ENCODE results near the gene PNMA1.

The PNMA1 gene

DNA sequence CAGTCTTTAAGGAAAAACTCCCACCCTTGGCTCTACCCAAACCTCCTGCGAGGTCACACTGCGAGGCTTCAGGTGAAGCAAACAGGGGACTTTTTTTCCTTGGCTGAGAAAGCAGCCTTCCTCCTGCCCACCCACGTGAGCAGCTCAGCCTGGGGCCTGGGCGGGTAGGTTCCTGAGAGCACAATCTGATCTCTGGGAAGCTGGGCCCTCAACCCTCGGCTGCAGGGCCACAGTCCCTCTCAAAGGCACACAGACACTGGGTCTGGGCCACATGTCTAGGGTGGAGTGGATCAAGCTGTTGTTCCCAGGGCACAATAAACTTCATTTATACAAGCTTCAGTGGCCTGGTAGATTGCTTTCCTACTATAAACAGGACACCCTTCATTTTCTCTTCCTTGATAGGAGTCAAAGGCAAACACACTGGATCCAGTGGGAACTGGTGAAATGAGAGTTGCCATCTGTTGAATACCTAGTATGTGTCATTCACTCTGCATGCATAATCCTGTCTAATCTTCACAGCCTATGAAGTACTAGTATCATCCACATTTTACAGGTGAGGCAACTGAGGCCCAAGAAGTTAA, 41.3 kb upstream of the PNMA1 start:
- Mint-ChIP-seq H3K27me3 (no peaks in the 10 kb centered on the region), H3K4me1 (peaks cover 88% of the 10 kb centered on the region), H3K27ac (ENCODE audit: low read depth) (peak overlapping the region; percentile 98), H3K36me3 (ENCODE audit: insufficient read depth) (peaks cover 30% of the 10 kb centered on the region), H3K4me3 (peak overlapping the region; percentile 89), H3K9me3 (no peaks in the 10 kb centered on the region)
- ATAC-seq (replicated peaks; ENCODE audit: extremely low read depth, poor library complexity, severe bottlenecking) (no peak), DNase-seq (ENCODE audit: low spot score in 2 of 2) (no peak)

DNA sequence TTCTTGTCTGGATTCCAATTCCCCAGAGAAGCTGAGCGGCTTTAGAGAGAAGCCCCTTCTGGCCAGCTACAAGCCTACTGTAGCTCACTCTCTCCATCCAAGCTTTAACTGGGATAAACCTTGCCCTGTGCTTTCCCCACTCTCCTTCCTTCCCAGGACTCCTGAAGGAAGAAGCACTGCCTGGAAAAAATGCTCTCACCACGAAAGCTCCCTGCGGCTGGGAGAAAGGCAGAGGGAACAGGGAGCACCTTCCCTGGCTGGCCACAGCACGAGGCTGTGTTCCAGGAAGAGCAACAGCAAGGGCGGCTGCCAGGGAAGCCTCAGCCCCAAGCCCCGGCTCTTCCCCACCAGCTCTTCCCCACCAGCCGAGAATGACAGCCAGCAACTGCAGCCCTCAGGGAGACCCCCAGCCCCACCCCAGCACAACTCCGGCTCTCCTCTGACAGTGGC, 40.8 kb upstream of the PNMA1 start:
- peaks cover 26% of the 10 kb centered on the region for H3K36me3 Mint-ChIP-seq (ENCODE audit: insufficient read depth)
- DNase-seq (ENCODE audit: low spot score in 2 of 2) = no peak

DNA sequence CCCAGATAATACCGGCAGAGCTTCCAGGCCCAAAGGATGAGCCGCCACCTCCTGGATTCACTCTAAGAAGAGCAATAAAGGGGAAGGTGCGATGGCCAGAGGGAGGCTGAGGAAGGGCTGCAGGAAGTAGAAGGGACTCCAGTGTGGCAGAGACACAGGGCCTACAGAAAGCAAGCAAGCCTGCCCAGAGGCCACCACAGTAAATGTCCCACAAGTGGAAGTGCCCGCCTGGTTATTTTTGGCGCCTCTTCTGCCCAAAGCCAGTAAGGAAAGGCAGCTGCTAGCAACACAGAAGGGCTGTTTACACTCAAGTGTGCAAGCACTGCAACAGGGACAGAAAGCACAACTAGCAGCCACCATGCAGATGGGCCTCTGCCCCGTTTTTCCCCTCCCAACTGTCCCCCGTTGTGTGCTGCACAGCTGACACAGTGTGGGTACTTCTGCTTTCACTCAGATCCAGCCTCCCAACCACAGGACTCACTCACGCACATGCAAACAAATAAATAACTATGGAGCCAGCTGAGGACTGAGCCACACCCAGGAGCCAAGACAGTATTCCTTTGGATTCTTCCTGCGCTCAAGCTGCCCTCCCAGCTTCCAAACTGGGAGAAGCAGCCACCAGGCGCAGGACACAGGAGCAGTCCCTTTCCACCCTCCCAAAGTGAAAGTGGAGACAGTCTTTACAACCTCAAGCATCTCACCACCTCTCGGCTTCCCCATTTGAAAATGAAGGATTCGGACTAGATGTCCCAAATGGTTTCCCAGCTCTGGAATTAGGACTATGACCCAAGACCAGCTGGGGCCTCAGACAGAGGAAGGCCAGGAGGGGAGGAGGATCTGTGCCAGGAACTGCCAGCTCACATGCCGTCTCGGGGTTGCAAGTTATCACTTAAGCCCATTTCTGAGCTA, 40.0 kb upstream of the PNMA1 start:
- Mint-ChIP-seq H3K4me1 (peaks cover 95% of the 10 kb centered on the region), H3K36me3 (ENCODE audit: insufficient read depth) (peaks cover 25% of the 10 kb centered on the region), H3K4me3 (peak overlapping the region; percentile 89), H3K9me3 (no peaks in the 10 kb centered on the region), H3K27me3 (no peaks in the 10 kb centered on the region), H3K27ac (ENCODE audit: low read depth) (peak overlapping the region; percentile 98)
- ATAC-seq (replicated peaks; ENCODE audit: extremely low read depth, poor library complexity, severe bottlenecking) (peak; percentile 29), DNase-seq (ENCODE audit: low spot score in 2 of 2) (no peak)

More for the DNA sequence above, 40.8 kb upstream of the PNMA1 start:
- Mint-ChIP-seq H3K4me3 (peak overlapping the region; percentile 89), H3K9me3 (no peaks in the 10 kb centered on the region), H3K27ac (ENCODE audit: low read depth) (peak overlapping the region; percentile 98), H3K27me3 (no peaks in the 10 kb centered on the region), H3K4me1 (peaks cover 88% of the 10 kb centered on the region)
- ATAC-seq (replicated peaks; ENCODE audit: extremely low read depth, poor library complexity, severe bottlenecking) = no peak

DNA sequence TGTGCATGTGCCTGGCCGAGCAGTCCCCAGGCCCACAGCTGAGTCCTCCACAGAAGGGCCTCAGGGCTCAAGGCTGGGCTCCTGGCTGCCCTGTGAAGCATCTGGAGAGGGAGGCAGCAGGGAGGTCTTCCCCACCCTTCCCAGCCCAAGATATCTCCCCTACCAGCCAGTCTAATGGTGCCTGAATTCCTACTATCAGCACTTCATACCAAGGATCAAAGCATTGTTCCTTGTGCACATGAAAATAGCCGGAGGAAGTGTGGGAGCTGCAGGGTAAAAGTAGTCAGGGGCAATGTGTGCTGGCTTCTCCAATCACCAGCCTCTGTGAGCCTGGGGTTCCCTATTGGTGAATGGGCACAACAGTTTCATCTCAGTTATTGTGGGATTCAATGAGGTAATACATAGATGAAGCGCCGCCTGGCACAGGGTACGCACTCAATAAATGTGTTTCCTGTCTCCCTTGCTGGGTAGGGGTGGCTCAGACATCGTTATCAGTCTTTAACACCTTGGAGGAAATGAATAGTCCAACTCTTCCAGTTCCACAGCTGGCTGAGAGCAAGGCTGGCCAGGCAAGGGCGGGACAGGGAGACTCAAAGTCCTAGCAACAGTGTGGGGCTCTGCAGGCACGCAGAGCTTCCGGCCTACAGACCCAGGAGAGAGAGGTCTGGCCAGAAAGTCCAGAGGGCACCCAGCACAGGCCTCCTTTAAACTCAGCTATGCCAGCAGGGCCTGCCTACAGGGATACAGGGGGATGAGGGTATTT, 39.1 kb upstream of the PNMA1 start:
- Mint-ChIP-seq H3K27ac (ENCODE audit: low read depth) (peak overlapping the region; percentile 98), H3K9me3 (no peaks in the 10 kb centered on the region), H3K27me3 (no peaks in the 10 kb centered on the region), H3K4me1 (peaks cover 99% of the 10 kb centered on the region), H3K4me3 (peak overlapping the region; percentile 89), H3K36me3 (ENCODE audit: insufficient read depth) (peaks cover 20% of the 10 kb centered on the region)
- ATAC-seq (replicated peaks; ENCODE audit: extremely low read depth, poor library complexity, severe bottlenecking) = peak; percentile 42
- no peak for DNase-seq (ENCODE audit: low spot score in 2 of 2)

GRCh38 chr14:73752297-73752992, 38.3 kb upstream of the PNMA1 start:
- peaks cover 18% of the 10 kb centered on the region for H3K36me3 Mint-ChIP-seq (ENCODE audit: insufficient read depth)
- no peaks in the 10 kb centered on the region for H3K9me3 Mint-ChIP-seq
- ATAC-seq (replicated peaks; ENCODE audit: extremely low read depth, poor library complexity, severe bottlenecking) = peak; percentile 53
- H3K27me3 Mint-ChIP-seq = no peaks in the 10 kb centered on the region
- H3K4me1 Mint-ChIP-seq = peaks cover 99% of the 10 kb centered on the region
- DNase-seq (ENCODE audit: low spot score in 2 of 2) = no peak
- H3K27ac Mint-ChIP-seq (ENCODE audit: low read depth) = peak overlapping the region; percentile 98
- H3K4me3 Mint-ChIP-seq = peak overlapping the region; percentile 89

GRCh38 chr14:73751157-73751691, 37.0 kb upstream of the PNMA1 start:
- peaks cover 97% of the 10 kb centered on the region for H3K4me1 Mint-ChIP-seq
- peak overlapping the region; percentile 98 for H3K27ac Mint-ChIP-seq (ENCODE audit: low read depth)
- H3K4me3 Mint-ChIP-seq = peak overlapping the region; percentile 89
- DNase-seq (ENCODE audit: low spot score in 2 of 2) = no peak
- ATAC-seq (replicated peaks; ENCODE audit: extremely low read depth, poor library complexity, severe bottlenecking) = no peak
- H3K27me3 Mint-ChIP-seq = no peaks in the 10 kb centered on the region
- no peaks in the 10 kb centered on the region for H3K9me3 Mint-ChIP-seq
- peaks cover 16% of the 10 kb centered on the region for H3K36me3 Mint-ChIP-seq (ENCODE audit: insufficient read depth)

- peak overlapping the region; percentile 89 for H3K4me3 Mint-ChIP-seq
- peaks cover 93% of the 10 kb centered on the region for H3K4me1 Mint-ChIP-seq
- peak overlapping the region; percentile 98 for H3K27ac Mint-ChIP-seq (ENCODE audit: low read depth)
- H3K9me3 Mint-ChIP-seq = no peaks in the 10 kb centered on the region
- H3K27me3 Mint-ChIP-seq = no peaks in the 10 kb centered on the region
- DNase-seq (ENCODE audit: low spot score in 2 of 2) (no peak), ATAC-seq (replicated peaks; ENCODE audit: extremely low read depth, poor library complexity, severe bottlenecking) (no peak)
- peaks cover 13% of the 10 kb centered on the region for H3K36me3 Mint-ChIP-seq (ENCODE audit: insufficient read depth)
Measured at GRCh38 chr14:73750531-73750901, 36.3 kb upstream of the PNMA1 start.

- Mint-ChIP-seq H3K36me3 (ENCODE audit: insufficient read depth) (peaks cover 11% of the 10 kb centered on the region), H3K4me3 (peak overlapping the region; percentile 89), H3K9me3 (no peaks in the 10 kb centered on the region), H3K27ac (ENCODE audit: low read depth) (peak overlapping the region; percentile 98), H3K4me1 (peaks cover 93% of the 10 kb centered on the region), H3K27me3 (no peaks in the 10 kb centered on the region)
- no peak for ATAC-seq (replicated peaks; ENCODE audit: extremely low read depth, poor library complexity, severe bottlenecking)
- no peak for DNase-seq (ENCODE audit: low spot score in 2 of 2)
Measured at GRCh38 chr14:73749706-73750530, 35.7 kb upstream of the PNMA1 start.

DNA sequence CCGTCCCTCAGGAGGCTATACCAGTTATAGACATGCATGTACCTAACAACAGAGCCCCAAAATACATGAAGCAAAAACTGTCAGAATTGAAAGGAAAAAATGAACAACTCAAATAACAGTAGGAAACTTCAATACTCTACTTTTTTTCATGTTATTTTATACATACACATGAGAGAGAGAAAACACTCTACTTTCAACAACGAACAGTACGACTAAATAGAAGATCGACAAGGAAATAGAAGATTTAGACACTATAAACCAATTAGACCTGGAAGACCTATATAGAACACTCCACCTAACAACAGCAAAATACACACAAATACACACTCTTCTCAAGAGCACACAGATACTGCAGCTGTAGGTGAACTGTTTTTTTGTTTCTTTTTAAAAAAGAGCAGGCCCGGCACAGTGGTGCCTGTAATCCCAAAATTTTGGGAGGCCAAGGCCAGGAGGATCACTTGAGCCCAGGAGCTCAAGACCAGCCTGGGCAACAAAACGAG, 34.7 kb upstream of the PNMA1 start:
- Mint-ChIP-seq H3K27me3 (no peaks in the 10 kb centered on the region), H3K4me3 (peak overlapping the region; percentile 60), H3K36me3 (ENCODE audit: insufficient read depth) (peaks cover 12% of the 10 kb centered on the region), H3K27ac (ENCODE audit: low read depth) (peak overlapping the region; percentile 91), H3K4me1 (peaks cover 93% of the 10 kb centered on the region), H3K9me3 (no peaks in the 10 kb centered on the region)
- ATAC-seq (replicated peaks; ENCODE audit: extremely low read depth, poor library complexity, severe bottlenecking) (no peak), DNase-seq (ENCODE audit: low spot score in 2 of 2) (no peak)

DNA sequence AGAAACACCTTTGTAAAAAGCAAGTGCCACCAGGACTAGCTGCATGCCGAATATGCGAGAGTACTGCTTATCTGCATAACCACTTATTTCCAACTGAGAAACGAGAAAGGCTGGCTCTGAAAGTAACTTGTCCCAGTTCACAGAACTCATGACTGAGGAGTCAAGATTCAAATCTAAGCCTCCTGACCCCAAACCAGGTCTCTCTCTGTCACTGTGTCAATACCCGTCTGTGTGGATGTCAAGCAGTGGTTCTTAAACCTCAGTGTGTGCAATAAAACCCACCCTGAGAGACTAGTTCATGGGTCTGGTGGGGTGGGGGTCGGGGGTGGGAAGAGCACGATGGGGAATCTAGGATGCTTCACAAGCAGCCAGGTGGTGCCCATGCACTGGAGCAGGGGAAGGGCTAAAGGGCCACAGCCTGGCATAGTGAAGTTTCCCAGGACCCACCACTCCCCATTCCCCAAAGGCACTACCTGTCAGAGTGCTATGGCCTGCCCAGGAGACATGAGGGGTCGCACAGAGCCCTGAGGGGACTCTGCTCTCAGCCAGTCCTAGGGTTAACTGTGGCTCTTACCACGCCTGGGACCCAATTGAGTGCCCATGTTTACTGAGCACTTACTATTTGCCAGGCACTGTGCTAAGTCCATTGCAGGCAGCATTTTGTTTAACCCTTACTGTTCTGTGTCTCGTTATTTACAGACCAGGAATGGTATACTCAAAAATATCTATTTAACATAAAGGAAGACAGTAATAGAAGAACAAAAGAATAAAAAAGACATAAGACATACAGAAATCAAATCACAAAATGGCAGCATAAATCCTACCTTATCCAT, 33.4 kb upstream of the PNMA1 start:
- no peak for DNase-seq (ENCODE audit: low spot score in 2 of 2)
- ATAC-seq (replicated peaks; ENCODE audit: extremely low read depth, poor library complexity, severe bottlenecking) = no peak
- peaks cover 93% of the 10 kb centered on the region for H3K4me1 Mint-ChIP-seq
- H3K27me3 Mint-ChIP-seq = no peaks in the 10 kb centered on the region
- peak overlapping the region; percentile 91 for H3K27ac Mint-ChIP-seq (ENCODE audit: low read depth)
- no peaks in the 10 kb centered on the region for H3K9me3 Mint-ChIP-seq
- peak overlapping the region; percentile 60 for H3K4me3 Mint-ChIP-seq
- H3K36me3 Mint-ChIP-seq (ENCODE audit: insufficient read depth) = peaks cover 14% of the 10 kb centered on the region
